ENCODE data around the gene PTGES2.
A peak's percentile ranks its signal among the peaks of the same experiment; 100 is the strongest.

Gene PTGES2

GRCh38 chr9:128104171-128104618 is 23.3 kb downstream of the PTGES2 start:
- Mint-ChIP-seq H3K36me3 (ENCODE audit: insufficient read depth) (peaks cover 59% of the 10 kb centered on the region), H3K27me3 (no peaks in the 10 kb centered on the region), H3K4me3 (no peak overlapping the region), H3K9me3 (no peaks in the 10 kb centered on the region), H3K4me1 (ENCODE audit: low read depth in 2 of 2) (peaks cover 11 to 17% of the 10 kb centered on the region in 2 donors), H3K27ac (peak overlapping the region in 1 of 2 donors; percentile 44)
- DNase-seq = no peak
- ATAC-seq (replicated peaks) = no peak

GRCh38 chr9:128103589-128103962 is 24.0 kb downstream of the PTGES2 start:
- ATAC-seq (replicated peaks) = peak; percentile 65
- H3K9me3 Mint-ChIP-seq = no peaks in the 10 kb centered on the region
- peaks cover 59% of the 10 kb centered on the region for H3K36me3 Mint-ChIP-seq (ENCODE audit: insufficient read depth)
- no peak for DNase-seq
- H3K27ac Mint-ChIP-seq = peak overlapping the region; percentile 44 to 88
- H3K4me1 Mint-ChIP-seq (ENCODE audit: low read depth in 2 of 2) = peaks cover 16 to 23% of the 10 kb centered on the region in 2 donors
- H3K27me3 Mint-ChIP-seq = no peaks in the 10 kb centered on the region
- no peak overlapping the region for H3K4me3 Mint-ChIP-seq

GRCh38 chr9:128102861-128103588 is 24.5 kb downstream of the PTGES2 start:
- Mint-ChIP-seq H3K4me3 (no peak overlapping the region), H3K36me3 (ENCODE audit: insufficient read depth) (peaks cover 58% of the 10 kb centered on the region), H3K27me3 (no peaks in the 10 kb centered on the region), H3K9me3 (no peaks in the 10 kb centered on the region), H3K27ac (peak overlapping the region; percentile 87 to 88), H3K4me1 (ENCODE audit: low read depth in 2 of 2) (peaks cover 16 to 27% of the 10 kb centered on the region in 2 donors)
- no peak for ATAC-seq (replicated peaks)
- DNase-seq = no peak

- DNase-seq = no peak
- Mint-ChIP-seq H3K9me3 (no peaks in the 10 kb centered on the region), H3K4me3 (no peak overlapping the region), H3K27ac (peak overlapping the region; percentile 87 to 88), H3K36me3 (ENCODE audit: insufficient read depth) (peaks cover 51% of the 10 kb centered on the region), H3K4me1 (ENCODE audit: low read depth in 2 of 2) (peaks cover 16 to 32% of the 10 kb centered on the region in 2 donors), H3K27me3 (no peaks in the 10 kb centered on the region)
- ATAC-seq (replicated peaks) = no peak
Measured at GRCh38 chr9:128102196-128102595, 25.3 kb downstream of the PTGES2 start.

- Mint-ChIP-seq H3K9me3 (no peaks in the 10 kb centered on the region), H3K4me3 (no peak overlapping the region), H3K36me3 (ENCODE audit: insufficient read depth) (peaks cover 48% of the 10 kb centered on the region), H3K4me1 (ENCODE audit: low read depth in 2 of 2) (peaks cover 19 to 33% of the 10 kb centered on the region in 2 donors), H3K27me3 (no peaks in the 10 kb centered on the region), H3K27ac (peak overlapping the region in 1 of 2 donors; percentile 87)
- ATAC-seq (replicated peaks) (no peak), DNase-seq (no peak)
Measured at GRCh38 chr9:128101690-128102089, 25.8 kb downstream of the PTGES2 start.

GRCh38 chr9:128101231-128101661 is 26.3 kb downstream of the PTGES2 start:
- Mint-ChIP-seq H3K36me3 (ENCODE audit: insufficient read depth) (peaks cover 44% of the 10 kb centered on the region), H3K27ac (peak overlapping the region; percentile 79 to 87), H3K9me3 (no peaks in the 10 kb centered on the region), H3K4me1 (ENCODE audit: low read depth in 2 of 2) (peaks cover 23 to 33% of the 10 kb centered on the region in 2 donors), H3K27me3 (no peaks in the 10 kb centered on the region), H3K4me3 (no peak overlapping the region)
- DNase-seq (no peak), ATAC-seq (replicated peaks) (no peak)

GRCh38 chr9:128100581-128100980 is 26.9 kb downstream of the PTGES2 start:
- Mint-ChIP-seq H3K4me1 (ENCODE audit: low read depth in 2 of 2) (peaks cover 23 to 33% of the 10 kb centered on the region in 2 donors), H3K36me3 (ENCODE audit: insufficient read depth) (peaks cover 37% of the 10 kb centered on the region), H3K9me3 (no peaks in the 10 kb centered on the region), H3K27ac (peak overlapping the region; percentile 79 to 87), H3K27me3 (no peaks in the 10 kb centered on the region), H3K4me3 (no peak overlapping the region)
- ATAC-seq (replicated peaks) (no peak), DNase-seq (no peak)

- ATAC-seq (replicated peaks) = no peak
- Mint-ChIP-seq H3K36me3 (ENCODE audit: insufficient read depth) (peaks cover 35% of the 10 kb centered on the region), H3K4me1 (ENCODE audit: low read depth in 2 of 2) (peaks cover 23 to 33% of the 10 kb centered on the region in 2 donors), H3K9me3 (no peaks in the 10 kb centered on the region), H3K4me3 (peak overlapping the region in 1 of 2 donors; percentile 25), H3K27me3 (no peaks in the 10 kb centered on the region), H3K27ac (peak overlapping the region in 1 of 2 donors; percentile 79)
- DNase-seq = no peak
Measured at GRCh38 chr9:128099932-128100491, 27.5 kb downstream of the PTGES2 start.

GRCh38 chr9:128099231-128099931 is 28.1 kb downstream of the PTGES2 start:
- Mint-ChIP-seq H3K9me3 (no peaks in the 10 kb centered on the region), H3K4me3 (peak overlapping the region in 1 of 2 donors; percentile 25), H3K27me3 (no peaks in the 10 kb centered on the region), H3K27ac (peak overlapping the region; percentile 57 to 60), H3K36me3 (ENCODE audit: insufficient read depth) (peaks cover 33% of the 10 kb centered on the region), H3K4me1 (ENCODE audit: low read depth in 2 of 2) (peaks cover 27 to 37% of the 10 kb centered on the region in 2 donors)
- DNase-seq = no peak
- ATAC-seq (replicated peaks) = peak; percentile 26

- peak; percentile 40 for ATAC-seq (replicated peaks)
- H3K4me1 Mint-ChIP-seq (ENCODE audit: low read depth in 2 of 2) = peaks cover 33 to 40% of the 10 kb centered on the region in 2 donors
- H3K4me3 Mint-ChIP-seq = no peak overlapping the region
- no peaks in the 10 kb centered on the region for H3K9me3 Mint-ChIP-seq
- no peak for DNase-seq
- H3K27ac Mint-ChIP-seq = peak overlapping the region; percentile 57 to 60
- H3K27me3 Mint-ChIP-seq = no peaks in the 10 kb centered on the region
- peaks cover 28% of the 10 kb centered on the region for H3K36me3 Mint-ChIP-seq (ENCODE audit: insufficient read depth)
Measured at GRCh38 chr9:128098297-128099230, 29.0 kb downstream of the PTGES2 start.

GRCh38 chr9:128097543-128098296 is 29.8 kb downstream of the PTGES2 start:
- H3K4me1 Mint-ChIP-seq (ENCODE audit: low read depth in 2 of 2) = peaks cover 37 to 41% of the 10 kb centered on the region in 2 donors
- no peak overlapping the region for H3K4me3 Mint-ChIP-seq
- no peak for DNase-seq
- H3K36me3 Mint-ChIP-seq (ENCODE audit: insufficient read depth) = peaks cover 21% of the 10 kb centered on the region
- no peaks in the 10 kb centered on the region for H3K9me3 Mint-ChIP-seq
- no peaks in the 10 kb centered on the region for H3K27me3 Mint-ChIP-seq
- peak overlapping the region in 1 of 2 donors; percentile 57 for H3K27ac Mint-ChIP-seq
- no peak for ATAC-seq (replicated peaks)
